ENCODE data around the gene IL17RD. TPM values are rescaled to one million over a fixed set of nuclear protein-coding genes. Genes with fewer than 3 reads are reported as not detected.
"Not testable (repeated sequence)": the region's sequence is repeated elsewhere in the genome, so short reads cannot be mapped to it uniquely, and the experiment has no call there.

IL17RD gene
- total RNA-seq, 4 donors from 2014 or later = 0.52 to 1.4 (median 0.90) TPM

DNA sequence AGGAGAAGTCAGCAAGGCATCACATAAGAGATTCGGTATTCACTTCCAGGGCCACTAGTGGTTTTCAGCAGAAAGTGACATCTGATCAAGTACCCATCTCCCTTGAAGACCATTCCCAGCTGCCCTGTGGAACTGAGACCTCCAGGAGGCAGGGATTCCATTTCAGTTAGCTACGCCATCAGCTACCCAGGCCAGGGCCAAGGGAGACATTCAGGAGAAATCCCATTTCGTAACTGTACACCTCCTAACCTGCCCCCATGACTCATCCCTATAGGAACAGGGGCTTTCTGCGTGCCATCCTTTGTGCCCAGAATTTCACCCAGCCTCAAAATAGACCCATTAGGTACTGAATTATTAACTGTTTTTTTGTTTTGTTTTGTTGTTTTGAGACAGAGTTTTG, 79.9 kb downstream of the IL17RD start:
- no peak for ATAC-seq
- Histone ChIP-seq H3K27ac (no peak overlapping the region), H3K36me3 (no peaks in the 10 kb centered on the region), H3K4me1 (no peaks in the 10 kb centered on the region), H3K9me3 (no peaks in the 10 kb centered on the region), H3K4me3 (no peak overlapping the region), H3K27me3 (no peaks in the 10 kb centered on the region)
- no peak for DNase-seq
- in situ Hi-C loops (cut with MboI; ENCODE audit: low sequenced_read_pairs in 4 of 4) = no loop called here
- TF ChIP-seq POLR2A (IDR thresholded peaks at IDR 0.05) = no peak
- TF ChIP-seq, protein P1, sequence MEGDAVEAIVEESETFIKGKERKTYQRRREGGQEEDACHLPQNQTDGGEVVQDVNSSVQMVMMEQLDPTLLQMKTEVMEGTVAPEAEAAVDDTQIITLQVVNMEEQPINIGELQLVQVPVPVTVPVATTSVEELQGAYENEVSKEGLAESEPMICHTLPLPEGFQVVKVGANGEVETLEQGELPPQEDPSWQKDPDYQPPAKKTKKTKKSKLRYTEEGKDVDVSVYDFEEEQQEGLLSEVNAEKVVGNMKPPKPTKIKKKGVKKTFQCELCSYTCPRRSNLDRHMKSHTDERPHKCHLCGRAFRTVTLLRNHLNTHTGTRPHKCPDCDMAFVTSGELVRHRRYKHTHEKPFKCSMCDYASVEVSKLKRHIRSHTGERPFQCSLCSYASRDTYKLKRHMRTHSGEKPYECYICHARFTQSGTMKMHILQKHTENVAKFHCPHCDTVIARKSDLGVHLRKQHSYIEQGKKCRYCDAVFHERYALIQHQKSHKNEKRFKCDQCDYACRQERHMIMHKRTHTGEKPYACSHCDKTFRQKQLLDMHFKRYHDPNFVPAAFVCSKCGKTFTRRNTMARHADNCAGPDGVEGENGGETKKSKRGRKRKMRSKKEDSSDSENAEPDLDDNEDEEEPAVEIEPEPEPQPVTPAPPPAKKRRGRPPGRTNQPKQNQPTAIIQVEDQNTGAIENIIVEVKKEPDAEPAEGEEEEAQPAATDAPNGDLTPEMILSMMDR (IDR thresholded peaks at IDR 0.05 in 4 of 5, conservative IDR thresholded peaks at IDR 0.05 in 1 of 5) = no peak
- intact Hi-C loops (cut with DNase I; ENCODE audit: low total_unique reads) = no loop called here

DNA sequence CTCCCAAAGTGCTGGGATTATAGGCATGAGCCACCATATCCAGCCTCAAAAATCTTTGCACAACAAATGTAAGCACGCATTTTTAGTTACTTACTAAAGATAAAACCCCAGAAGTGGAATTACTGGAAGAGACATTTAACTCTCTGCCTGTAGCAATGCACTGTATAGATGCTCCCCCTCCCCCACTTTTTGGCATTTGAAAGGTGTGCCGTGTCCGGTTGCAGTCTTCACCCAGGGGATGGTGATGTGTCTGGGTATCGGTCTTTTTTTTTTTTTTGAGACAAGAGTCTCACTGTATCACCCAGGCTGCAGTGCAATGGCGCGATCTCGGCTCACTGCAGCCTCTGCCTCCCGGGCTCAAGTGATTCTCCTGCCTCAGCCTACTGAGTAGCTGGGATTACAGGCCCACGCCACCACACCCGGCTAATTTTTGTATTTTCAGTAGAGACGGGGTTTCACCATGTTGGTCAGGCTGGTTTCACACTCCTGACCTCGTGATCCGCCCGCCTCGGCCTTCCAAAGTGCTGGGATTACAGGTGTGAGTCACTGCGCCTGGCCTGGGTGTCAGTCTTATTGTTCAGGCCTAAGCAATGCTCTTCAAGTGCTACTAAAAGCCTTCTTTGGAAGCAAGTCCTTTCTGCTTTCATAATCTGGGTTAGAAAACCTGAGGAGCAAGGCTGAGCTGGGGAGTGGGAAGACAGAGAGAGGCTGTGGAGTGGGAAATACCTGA, 81.7 kb downstream of the IL17RD start:
- ATAC-seq; H3K9me3 ChIP-seq; H3K27me3 ChIP-seq; H3K27ac ChIP-seq; DNase-seq; H3K4me3 ChIP-seq; H3K36me3 ChIP-seq; intact Hi-C loops (cut with DNase I; ENCODE audit: low total_unique reads); in situ Hi-C loops (cut with MboI; ENCODE audit: low sequenced_read_pairs in 4 of 4); H3K4me1 ChIP-seq: not testable (repeated sequence)

DNA sequence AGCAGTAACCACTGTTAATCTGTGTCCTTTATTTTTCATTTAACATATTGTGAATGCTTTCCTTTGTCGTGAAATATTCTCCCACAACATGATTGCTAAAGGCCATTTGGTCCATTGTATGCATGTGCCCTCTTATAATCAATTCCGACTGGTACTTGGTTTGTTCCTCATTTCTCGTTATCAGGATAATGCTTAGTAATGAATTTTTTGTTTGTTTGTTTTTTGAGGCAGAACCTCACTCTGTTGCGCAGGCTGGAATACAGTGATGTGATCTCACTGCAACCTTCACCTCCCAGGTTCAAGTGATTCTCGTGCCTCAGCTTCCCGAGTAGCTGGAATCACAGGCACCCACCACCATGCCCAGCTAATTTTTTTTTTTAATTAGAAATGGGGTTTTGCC, 82.7 kb downstream of the IL17RD start:
- no peak overlapping the region for H3K4me3 ChIP-seq
- no peak for ATAC-seq
- TF ChIP-seq, protein P1 (IDR thresholded peaks at IDR 0.05 in 4 of 5, conservative IDR thresholded peaks at IDR 0.05 in 1 of 5) = no peak
- no peak for TF ChIP-seq POLR2A (IDR thresholded peaks at IDR 0.05)
- in situ Hi-C loops (cut with MboI; ENCODE audit: low sequenced_read_pairs in 4 of 4) (no loop called here), intact Hi-C loops (cut with DNase I; ENCODE audit: low total_unique reads) (no loop called here)
- no peak overlapping the region for H3K27ac ChIP-seq
- H3K9me3 ChIP-seq = no peaks in the 10 kb centered on the region
- H3K27me3 ChIP-seq = peaks cover 3 to 11% (median 6%) of the 10 kb centered on the region in 3 donors
- H3K4me1 ChIP-seq = peaks cover 0 to 12% of the 10 kb centered on the region in 2 donors
- H3K36me3 ChIP-seq = no peaks in the 10 kb centered on the region
- no peak for DNase-seq

DNA sequence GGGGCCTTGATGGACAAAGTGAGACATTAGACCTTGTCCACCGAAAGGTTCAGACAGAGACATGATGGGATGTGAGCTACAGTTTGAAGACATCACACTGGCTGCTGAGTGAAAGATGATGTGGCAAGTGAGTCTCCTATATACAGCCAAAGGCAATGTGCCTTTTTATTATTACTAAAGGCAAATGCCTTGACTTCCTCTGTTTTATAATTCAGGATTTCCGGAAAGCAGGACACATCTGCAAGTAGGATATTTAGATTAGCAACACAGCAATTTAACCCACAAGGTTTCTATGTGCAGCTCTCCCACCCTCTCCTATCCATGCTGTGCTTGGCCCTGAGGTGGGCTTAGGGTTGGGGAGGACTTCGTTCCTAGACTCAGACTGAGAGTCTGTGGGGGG, 84.0 kb downstream of the IL17RD start:
- Histone ChIP-seq H3K36me3 (no peaks in the 10 kb centered on the region), H3K9me3 (no peaks in the 10 kb centered on the region), H3K4me3 (no peak overlapping the region), H3K27me3 (peaks cover 6 to 21% (median 14%) of the 10 kb centered on the region in 3 donors), H3K27ac (no peak overlapping the region), H3K4me1 (peaks cover 0 to 12% of the 10 kb centered on the region in 2 donors)
- intact Hi-C loops (cut with DNase I; ENCODE audit: low total_unique reads) (no loop called here), in situ Hi-C loops (cut with MboI; ENCODE audit: low sequenced_read_pairs in 4 of 4) (no loop called here)
- ATAC-seq (no peak), DNase-seq (no peak)
- TF ChIP-seq, protein P1 (IDR thresholded peaks at IDR 0.05 in 4 of 5, conservative IDR thresholded peaks at IDR 0.05 in 1 of 5) = no peak
- TF ChIP-seq POLR2A (IDR thresholded peaks at IDR 0.05) = no peak

DNA sequence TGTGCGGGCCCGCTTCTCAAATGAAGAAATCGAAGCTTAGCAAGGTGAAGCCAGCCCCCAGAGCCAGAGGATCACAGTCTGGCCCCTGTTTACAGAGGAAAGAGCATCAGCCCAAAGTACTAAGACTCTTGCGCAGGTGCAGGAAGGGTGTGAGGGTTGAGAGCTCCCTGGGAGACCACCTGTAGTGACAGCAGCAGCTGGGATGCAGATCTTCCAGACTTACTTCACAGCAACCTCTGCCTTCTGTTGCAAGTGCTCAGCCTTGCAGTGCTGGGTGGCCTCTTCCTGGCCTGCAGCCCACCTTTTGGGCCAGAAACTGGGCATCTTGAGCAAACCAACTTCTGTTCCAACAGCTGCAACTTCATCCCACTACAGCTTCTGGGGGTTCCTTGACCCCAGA, 85.0 kb downstream of the IL17RD start:
- Histone ChIP-seq H3K4me1 (peaks cover 0 to 12% of the 10 kb centered on the region in 2 donors), H3K27me3 (peaks cover 9 to 21% (median 14%) of the 10 kb centered on the region in 3 donors), H3K27ac (no peak overlapping the region), H3K4me3 (no peak overlapping the region), H3K36me3 (no peaks in the 10 kb centered on the region), H3K9me3 (no peaks in the 10 kb centered on the region)
- intact Hi-C loops (cut with DNase I; ENCODE audit: low total_unique reads) (no loop called here), in situ Hi-C loops (cut with MboI; ENCODE audit: low sequenced_read_pairs in 4 of 4) (no loop called here)
- DNase-seq (no peak), ATAC-seq (no peak)
- TF ChIP-seq POLR2A (IDR thresholded peaks at IDR 0.05) = no peak
- TF ChIP-seq, protein P1 (IDR thresholded peaks at IDR 0.05 in 4 of 5, conservative IDR thresholded peaks at IDR 0.05 in 1 of 5) = no peak

Data from gastrocnemius medialis (tissue), 4 donors.